Hypothalamus (tissue), 51 donors: ENCODE results near the gene FER.
"Not testable (repeated sequence)": the region's sequence is repeated elsewhere in the genome, so short reads cannot be mapped to it uniquely, and the experiment has no call there.

Experiments used
- DNase-seq, 51 donors: peaks; one replicate each; lab custom pipeline; 2025; lab: John Stamatoyannopoulos, UW

The FER gene

DNA sequence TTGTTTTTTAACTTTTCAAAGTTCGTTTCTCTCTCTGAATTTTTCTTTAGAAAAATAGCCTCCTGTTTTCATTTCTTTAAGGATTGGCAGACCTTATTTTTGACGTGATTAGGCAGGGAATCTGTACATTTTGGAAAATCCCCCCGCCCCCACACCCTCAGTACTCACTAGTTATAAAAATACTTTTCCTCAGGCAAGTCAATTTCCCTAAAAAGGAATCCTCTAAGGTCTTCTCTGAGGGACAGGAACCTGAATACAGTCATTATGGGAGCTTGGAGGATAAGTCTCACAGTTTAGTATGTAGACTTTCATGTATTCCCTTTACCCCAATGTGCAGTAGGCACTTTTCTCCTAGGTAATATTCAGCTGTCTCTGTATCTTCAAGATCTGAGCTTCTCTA, 3.9 kb upstream of the FER start:
- DNase-seq: no peak

DNA sequence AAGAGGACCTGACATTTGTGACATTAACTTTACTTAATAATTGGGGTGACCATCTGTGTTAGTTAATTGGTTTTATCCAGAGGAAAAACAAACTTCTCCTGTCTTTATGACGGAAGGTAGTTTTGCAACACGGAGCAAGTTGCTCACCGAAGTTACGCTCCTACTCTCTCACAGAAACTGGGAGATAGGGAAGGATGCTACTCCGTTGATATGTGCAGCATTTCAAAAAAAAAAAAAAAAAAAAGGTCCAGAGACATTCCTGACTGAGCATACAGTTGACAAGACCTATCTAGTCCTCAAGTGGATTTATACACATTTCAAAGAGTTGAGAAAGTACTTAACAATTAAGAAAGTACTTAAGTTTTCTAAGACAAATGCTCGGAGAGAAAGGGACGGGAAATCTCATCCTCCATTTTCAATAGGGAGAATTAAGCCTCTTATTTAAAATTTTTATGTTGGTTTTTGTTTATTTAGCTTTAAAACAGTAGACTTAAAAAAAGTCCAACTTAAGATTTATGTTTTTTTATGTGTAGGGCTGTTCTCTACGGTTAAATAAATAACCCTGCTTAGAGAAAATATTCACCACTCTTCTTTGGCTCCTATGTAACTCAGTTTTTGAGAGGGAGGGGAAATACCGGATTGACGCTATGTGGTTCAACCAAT, 455 bp upstream of the FER start:
- DNase-seq: no peak

DNA sequence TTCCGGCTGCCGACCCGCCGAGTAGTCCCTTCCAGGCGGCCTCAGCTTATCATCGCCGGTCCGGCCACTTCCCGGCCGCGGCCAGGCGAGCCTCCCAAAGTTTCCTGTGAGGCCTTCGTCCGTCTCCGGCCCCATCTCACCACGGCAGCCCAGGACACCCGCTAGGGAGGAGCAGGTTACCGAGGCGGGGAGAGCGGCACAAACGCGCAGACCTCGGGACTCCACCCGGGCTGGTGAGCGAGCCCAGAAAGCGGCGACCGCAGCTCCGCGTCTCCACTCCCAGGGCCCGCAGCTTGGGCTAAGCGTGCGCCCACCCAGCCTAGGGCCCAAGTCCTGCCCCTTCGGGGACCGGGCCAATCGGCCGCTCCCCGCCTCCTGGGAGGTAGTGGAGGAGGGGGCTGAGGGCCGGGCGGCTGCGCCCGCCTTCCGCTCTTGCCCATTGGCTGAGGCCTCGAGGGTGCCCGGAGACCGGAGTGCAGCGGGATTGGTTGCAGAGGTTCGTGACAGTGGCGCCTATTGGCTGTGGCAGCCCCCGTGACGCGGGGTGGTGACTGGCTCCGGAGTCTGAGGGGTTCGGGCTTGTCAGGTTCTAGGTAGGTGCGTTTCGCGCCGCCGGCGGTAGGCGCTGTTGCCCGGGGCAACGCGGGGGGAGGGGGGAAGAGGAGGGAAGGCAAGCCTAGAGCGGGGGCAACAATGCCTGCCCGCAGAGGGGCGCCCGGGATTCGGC, 867 bp downstream of the FER start:
- peak; percentile 82 to 100 (median 99) for DNase-seq

DNA sequence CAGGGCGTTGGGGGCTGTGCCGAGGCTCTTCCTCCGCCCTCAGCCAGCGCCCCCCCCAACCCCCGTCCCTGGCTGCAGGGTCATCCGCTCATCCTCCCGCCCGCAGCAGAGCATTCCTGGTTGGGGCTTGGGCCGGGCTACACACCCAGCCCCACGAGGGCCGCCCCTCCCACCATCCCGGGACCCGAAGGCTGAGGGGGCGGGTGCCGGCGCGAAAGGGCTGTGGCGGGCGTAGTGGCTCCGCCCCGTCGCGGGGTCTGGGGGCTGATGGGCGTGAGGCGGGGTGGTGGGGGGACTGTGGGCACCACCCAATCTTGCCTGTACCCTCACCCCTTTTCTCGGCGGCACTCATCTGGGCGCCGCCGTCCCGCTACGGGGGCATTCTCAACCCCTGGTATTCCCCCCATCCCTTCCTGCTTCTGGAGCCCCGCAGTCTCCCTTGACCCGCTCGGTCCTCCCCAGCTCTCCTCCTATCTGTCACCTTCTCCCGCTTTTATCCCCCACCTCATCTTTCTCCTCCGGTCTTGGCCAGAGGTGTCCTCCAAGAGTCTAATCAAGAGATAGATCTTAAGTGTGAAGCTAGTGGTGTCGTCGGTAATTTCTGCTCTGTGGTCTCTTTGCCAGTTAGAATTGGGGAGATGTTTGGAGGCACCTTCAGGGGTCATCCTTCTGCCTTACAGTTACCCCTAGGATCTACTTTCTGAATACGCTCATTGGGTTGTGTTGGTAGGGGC, 1.6 kb downstream of the FER start:
- DNase-seq: peak in 25 of 51 donors; percentile 35 to 85 (median 64)

DNA sequence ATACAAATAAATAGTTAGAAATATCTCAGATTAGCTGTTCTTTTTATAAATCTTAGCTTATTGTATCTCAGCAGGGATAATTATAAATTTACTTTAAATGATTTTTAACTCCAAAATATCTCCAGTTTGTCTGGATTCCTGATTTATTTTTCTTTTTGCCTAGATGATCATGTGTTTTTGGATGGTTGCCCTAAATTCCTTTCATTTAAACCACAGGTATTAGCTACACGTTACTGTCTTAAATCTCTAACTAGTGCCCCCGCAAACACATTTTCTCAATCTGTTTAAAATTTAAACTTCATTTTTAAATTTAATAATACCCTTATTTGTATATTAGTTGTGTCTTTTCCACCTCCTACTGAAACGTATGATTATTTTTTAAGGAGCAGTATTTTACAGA, 5.6 kb downstream of the FER start:
- no peak for DNase-seq

DNA sequence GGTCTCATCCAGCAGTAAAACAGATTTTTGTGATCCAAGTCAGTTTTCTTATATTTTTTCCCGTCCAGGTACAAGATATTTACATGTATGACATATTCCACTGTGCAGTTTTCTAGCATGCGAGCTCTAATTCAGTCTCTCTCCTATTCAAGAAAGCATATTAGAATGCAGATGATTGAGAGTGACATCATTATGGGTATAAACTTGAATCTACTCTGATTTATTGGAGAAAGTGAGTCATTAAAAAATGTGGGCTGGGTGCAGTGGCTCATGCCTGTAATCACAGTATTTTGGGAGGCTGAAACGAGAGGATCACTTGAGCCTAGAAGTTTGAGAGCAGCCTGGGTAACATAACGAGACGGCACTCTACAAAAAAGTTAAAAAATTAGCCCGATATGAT, 6.2 kb downstream of the FER start:
- no peak for DNase-seq

DNA sequence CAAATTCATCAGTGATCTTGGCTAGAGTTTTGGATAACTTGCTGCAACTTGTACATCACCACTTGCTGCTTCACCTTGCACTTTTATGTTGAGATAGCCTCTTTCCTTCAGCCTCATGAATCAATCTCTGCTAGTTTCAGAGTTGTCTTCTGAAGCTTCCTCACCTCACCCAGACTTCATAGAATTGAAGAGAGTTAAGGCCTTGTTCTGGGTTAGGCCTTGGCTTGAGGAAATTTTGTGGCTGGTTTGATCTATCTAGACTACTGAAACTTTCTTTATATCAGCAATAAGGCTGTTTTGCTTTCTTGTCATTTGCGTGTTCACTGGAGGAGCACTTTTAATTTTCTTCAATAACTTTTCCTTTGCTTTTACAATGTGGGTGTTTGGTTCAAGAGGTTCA, 12.8 kb downstream of the FER start:
- no peak for DNase-seq

DNA sequence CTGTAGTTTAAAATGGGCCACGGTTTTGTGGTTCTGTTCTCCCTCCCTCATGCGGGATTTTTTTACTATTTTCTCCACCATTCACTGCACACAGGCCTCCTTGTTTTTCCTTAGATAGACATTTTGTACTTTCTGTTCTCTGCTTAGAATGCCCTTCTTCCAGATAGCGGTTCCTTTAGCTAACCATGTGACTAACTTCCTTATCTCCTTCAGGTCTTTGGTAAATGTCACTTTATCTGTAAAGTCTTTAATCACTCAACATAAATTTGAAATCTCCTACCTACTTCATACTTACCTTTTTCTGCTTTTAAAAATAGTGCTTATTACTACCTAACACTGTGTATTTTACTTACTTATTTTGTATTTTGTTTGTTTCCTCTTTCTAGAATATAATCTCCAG, 15.0 kb downstream of the FER start:
- no peak for DNase-seq

DNA sequence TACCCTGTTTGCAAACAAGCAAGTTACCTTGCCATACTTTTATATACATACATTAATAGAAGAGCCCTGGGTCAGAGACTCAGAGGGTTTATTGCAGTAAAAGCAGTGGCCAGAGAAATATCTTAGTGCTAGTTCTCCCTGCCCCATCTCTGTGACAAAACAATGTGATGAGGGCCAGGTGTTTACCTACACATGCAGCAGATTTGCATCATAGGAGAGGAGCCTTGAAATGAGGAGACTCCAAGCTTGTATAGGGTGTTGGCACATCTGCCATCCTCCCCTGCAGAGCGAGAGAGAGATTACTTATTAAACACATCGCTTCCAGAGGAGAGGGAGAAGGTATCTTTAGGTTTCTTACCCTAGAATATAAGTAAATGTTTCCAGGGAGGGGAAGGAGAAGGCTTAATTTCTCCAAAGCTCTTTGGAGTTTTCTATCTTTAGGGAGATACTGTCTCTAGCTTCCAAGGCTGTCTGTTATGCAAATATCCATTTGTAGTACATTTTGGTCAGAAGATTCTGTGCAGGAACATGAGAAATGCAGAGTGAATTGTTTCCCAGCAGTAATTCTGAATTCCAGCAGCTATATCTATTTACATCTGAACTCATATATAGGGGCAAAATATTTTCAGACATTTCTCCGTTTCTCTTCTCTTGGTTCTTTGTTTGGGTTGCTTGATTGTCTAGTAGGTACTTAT, 15.7 kb downstream of the FER start:
- no peak for DNase-seq

DNA sequence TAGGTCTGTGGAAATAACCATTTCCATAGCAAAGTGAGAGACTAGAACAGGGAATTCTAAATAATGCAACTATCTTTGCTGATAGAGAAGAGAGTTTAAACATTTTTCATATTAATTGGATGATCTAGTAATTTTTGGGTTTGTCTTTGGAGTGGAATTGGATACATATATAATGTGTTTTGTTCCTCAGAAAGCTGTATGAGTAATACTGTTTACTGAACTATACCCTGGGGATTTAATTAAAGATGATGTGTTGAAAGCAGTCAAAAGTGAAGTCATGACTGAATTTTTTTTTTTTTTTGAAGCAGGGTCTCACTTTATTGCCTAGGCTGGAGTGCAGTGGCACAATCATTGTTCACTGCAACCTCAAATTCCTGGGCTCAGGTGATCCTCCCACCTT, 17.9 kb downstream of the FER start:
- no peak for DNase-seq

DNA sequence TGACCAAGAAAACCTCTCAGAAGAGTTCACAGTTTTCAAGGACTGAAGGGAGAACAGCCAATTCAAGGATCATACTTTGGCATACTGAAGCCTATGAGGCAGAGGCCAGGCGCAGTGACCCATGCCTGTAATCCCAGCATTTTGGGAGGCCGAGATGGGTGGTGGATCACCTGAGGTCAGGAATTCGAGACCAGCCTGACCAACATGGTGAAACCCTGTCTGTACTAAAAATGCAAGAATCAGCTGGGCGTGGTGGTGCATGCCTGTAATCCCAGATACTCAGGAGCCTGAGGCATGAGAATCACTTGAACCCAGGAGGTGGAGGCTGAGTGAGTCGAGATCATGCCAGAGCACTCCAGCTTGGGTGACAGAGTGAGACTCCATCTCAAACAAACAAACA, 19.2 kb downstream of the FER start:
- not testable (repeated sequence) for DNase-seq

DNA sequence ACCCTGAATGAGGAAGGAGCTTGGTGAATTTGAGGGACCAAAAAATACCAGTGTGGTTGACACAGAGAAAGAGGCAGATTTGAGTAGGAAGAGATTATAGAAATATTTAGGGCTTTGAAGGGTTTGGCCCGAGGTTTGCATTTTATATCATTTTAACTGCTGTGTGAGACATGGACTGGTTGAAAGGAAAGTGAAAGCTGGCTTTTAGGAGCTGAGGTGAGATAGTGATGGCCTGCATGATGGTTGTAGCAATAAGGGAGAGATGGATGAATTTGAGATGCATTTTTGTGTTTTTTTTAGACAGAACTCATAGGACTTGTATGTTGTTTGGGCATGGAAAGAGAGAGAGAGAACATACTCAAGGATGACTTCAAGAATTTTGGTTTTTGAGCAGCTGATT, 21.7 kb downstream of the FER start:
- no peak for DNase-seq

DNA sequence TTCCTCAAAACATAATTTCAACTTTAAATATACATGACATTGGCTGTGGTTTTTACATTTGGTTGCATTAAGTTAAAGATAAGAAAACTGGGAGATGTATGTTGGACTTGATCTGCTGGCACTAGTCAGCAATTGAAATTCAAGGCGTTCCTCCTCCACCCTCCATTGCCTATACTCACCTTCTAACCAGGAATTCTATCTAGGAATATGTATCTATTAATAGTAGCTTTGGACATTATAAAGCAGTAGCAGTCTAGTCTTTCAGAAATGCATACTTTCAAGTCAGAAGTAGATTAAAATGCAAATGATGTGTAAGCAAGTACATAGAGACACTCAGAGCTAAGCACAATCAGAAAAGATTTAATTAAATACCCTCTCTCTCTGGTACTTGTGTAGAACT, 24.9 kb downstream of the FER start:
- DNase-seq: no peak

DNA sequence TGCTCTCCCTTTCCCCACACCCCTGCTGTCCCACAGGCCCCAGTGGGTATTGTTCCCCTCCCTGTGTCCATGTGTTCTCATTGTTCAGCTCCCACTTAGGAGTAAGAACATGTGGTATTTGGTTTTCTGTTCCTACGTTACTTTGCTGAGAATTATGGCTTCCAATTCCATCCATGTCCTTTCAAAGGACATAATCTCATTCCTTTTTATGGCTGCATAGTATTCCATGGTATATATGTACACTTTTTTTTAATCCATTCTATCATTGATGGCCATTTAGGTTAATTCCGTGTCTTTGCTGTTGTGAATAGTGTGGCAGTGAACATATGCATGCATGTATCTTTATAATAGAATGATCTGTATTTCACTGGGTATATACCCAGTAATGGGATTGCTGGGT, 25.6 kb downstream of the FER start:
- no peak for DNase-seq

DNA sequence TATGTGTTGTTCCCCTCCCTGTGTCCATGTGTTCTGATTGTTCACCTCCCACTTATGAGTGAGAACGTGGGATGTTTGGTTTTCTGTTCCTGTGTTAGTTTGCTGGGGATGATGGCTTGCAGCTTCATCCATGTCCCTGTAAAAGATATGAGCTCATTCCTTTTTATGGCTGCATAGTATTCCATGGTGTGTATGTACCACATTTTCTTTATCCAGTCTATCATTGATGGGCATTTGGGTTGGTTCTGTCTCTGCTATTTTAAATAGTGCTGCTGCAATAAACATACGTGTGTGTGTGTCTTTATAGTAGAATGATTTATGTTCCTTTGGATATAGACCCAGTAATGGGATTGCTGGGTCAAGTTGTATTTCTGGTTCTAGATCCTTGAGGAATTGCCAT, 26.4 kb downstream of the FER start:
- not testable (repeated sequence) for DNase-seq

DNA sequence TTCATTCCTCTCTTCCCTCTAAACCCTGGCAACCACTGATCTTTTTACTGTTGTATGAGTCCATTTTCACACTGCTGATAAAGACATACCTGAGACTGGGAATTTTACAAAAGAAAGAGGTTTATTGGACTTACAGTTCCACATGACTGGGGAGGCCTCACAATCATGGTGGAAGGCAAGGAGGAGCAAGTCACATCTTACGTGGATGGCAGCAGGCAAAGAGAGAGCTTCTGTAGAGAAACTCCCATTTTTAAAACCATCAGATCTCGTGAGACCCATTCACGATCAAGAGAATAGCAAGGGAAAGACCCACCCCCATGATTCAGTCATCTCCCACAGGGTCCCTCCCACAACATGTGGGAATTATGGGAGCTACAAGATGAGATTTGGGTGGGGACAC, 29.9 kb downstream of the FER start:
- not testable (repeated sequence) for DNase-seq

DNA sequence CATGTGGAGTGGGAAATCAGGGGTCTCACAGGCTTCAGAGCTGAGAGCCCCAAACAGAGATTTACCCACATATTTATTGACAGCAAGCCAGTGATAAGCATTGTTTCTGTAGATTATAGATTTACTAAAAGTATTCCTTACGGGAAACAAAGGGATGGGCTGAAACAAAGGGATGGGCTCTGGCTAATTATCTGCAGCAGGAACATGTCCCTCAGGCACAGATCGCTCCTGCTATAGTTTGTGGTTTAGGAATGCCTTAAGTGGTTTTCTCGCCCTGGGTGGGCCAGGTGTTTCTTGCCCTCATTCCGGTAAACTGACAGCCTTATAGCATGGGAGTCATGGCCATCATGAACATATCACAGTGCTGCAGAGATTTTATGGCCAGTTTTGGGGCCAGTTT, 36.9 kb downstream of the FER start:
- DNase-seq: not testable (repeated sequence)

DNA sequence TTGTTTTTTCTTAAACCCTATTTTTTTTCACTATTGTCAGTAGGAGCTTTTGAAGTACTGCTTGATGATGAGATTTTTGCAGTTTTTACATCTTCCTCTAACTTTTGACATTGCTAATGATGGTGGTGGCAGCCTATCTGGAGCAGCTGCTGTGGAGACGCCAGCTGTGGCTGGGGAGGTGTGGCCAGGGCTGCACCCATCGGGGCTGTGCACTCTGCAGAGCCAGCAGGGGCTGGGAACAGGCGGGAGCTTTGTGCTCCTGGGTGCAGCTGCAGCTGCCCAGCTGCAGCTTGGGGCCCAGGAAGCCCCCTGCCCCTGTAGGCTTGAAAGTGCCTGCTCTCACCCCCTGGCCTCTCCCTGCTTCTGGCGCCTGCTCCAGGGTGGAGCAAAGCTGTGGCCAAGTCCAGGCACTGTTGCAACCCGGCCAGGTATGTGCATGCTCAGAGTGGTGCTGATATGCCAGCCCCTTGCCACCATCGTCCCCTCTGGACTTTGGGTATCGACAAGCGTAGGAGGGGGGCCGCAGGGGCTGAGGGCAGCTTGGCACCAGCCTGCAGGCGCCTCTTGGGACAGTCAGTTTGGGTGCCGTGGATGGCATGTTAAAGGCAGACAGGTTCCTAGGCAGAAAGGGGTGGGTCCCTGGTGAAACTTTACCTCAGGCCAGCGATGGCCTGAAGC, 39.2 kb downstream of the FER start:
- peak in 12 of 51 donors; percentile 6 to 35 (median 16) for DNase-seq

DNA sequence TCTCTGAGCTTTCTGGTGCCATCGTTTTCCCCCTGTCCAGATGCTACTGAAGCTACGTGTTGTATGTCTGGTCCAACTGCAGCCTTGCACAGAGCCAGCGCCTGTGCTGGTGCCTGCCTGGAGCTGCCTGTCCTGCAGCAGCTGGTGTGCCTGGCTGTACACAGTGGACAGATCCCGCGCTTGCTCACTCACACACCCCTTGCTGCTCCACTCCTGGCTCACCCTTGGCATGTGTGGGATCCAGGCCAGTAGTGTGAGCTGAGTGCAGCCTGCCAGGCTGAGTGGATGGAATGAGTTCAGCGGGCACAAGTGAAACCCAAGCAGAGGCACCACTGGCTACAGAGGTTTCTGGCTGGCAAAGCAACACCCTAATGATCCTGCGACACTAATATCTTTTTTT, 40.4 kb downstream of the FER start:
- DNase-seq: peak in 42 of 51 donors; percentile 6 to 75 (median 35)

DNA sequence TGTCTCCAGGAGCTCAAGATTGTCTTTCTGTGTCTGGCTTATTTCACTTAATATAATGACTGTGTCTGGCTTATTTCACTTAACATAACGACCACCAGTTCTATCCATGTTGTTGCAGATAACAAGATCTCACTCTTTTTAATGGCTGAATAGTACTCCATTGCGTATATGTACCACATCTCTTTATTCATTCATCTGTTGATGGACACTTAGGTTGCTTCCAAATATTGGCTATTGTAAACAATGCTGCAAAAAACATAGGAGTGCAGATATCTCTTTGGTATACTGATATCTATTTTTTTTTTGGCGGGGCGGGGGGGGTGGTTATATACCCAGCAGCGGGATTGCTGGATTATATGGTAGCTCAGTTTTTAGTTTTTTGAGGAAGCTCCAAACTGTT, 45.5 kb downstream of the FER start:
- no peak for DNase-seq

DNA sequence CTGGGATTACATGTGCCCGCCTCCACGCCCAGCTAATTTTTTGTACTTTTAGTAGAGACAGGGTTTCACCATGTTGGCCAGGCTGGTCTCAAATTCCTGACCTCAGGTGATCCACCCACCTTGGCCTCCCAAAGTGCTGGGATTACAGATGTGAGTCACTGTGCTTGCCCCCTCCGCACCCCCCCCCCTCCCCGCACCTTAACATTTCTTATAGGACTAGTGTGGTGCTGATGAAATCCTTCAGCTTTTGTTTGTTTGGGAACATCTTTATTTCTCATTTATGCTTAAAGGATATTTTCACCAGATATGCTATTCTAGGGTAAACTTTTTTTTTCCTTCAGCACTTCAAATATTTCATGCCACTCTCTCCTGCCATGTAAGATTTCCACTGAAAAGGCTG, 46.7 kb downstream of the FER start:
- not testable (repeated sequence) for DNase-seq
